Endothelial cell (in vitro differentiated cells): ENCODE data around the gene FTCD. TPM values are rescaled to one million over a fixed set of nuclear protein-coding genes. Genes with fewer than 3 reads are reported as not detected.

Experiments
- DNase-seq: peaks from one replicate; pipeline ENCODE4 v3.0.0; 2021; ENCODE audit warnings: low spot score
- H3K27ac Mint-ChIP-seq: one replicate; pipeline ENCODE4 v1.8.0; 2021; ENCODE audit warnings: mixed read lengths, inconsistent platforms; ENCODE audit not compliant: unreplicated experiment
- H3K27me3 Mint-ChIP-seq: one replicate; pipeline ENCODE4 v1.8.0; 2021; ENCODE audit warnings: mild to moderate bottlenecking, moderate library complexity, mixed read lengths, inconsistent platforms; ENCODE audit not compliant: unreplicated experiment
- H3K36me3 Mint-ChIP-seq: one replicate; pipeline ENCODE4 v1.8.0; 2021; ENCODE audit warnings: mild to moderate bottlenecking, low read depth, mixed read lengths, inconsistent platforms; ENCODE audit not compliant: unreplicated experiment
- H3K4me1 Mint-ChIP-seq: one replicate; pipeline ENCODE4 v1.8.0; 2021; ENCODE audit warnings: mild to moderate bottlenecking, mixed read lengths, inconsistent platforms; ENCODE audit not compliant: unreplicated experiment
- H3K4me3 Mint-ChIP-seq: one replicate; pipeline ENCODE4 v1.8.0; 2021; ENCODE audit warnings: mild to moderate bottlenecking, mixed read lengths, inconsistent platforms; ENCODE audit not compliant: unreplicated experiment
- H3K9me3 Mint-ChIP-seq: one replicate; pipeline ENCODE4 v1.8.0; 2021; ENCODE audit warnings: mixed read lengths, inconsistent platforms; ENCODE audit not compliant: unreplicated experiment
- CTCF ChIP-seq: fragments of 200-600 bp; sonication (generic); IDR thresholded peaks from one replicate; pipeline ENCODE4 v1.5.0; 2021; ENCODE audit warnings: antibody characterized with exemption; ENCODE audit not compliant: unreplicated experiment
- total RNA-seq: library from RNA; stranded (reverse); fragmentation: NEBNext Ultra II Directional; extraction: Animal tissue kit (Norgen Biotek cat#: 25700); gene quantifications from one replicate; pipeline ENCODE4 v1.2.1, GENCODE V29; 2021; ENCODE audit not compliant: unreplicated experiment

Gene FTCD
- total RNA-seq, 1 donor from 2014 or later, result 1.5 TPM

- Mint-ChIP-seq H3K27me3 (no peaks in the 10 kb centered on the region), H3K27ac (no peak overlapping the region), H3K9me3 (no peaks in the 10 kb centered on the region), H3K36me3 (peaks cover 9% of the 10 kb centered on the region), H3K4me1 (no peaks in the 10 kb centered on the region), H3K4me3 (no peak overlapping the region)
- no peak for DNase-seq
- no peak for TF ChIP-seq CTCF
Measured at GRCh38 chr21:46151989-46152926, 3.1 kb downstream of the FTCD start.

- Mint-ChIP-seq H3K4me1 (no peaks in the 10 kb centered on the region), H3K4me3 (no peak overlapping the region), H3K27ac (no peak overlapping the region), H3K27me3 (no peaks in the 10 kb centered on the region), H3K36me3 (peaks cover 9% of the 10 kb centered on the region), H3K9me3 (no peaks in the 10 kb centered on the region)
- TF ChIP-seq CTCF, result no peak
- no peak for DNase-seq
Measured at GRCh38 chr21:46151261-46151988, 4.0 kb downstream of the FTCD start.

GRCh38 chr21:46150491-46151121 is 4.8 kb downstream of the FTCD start:
- no peak overlapping the region for H3K27ac Mint-ChIP-seq
- H3K4me1 Mint-ChIP-seq, result no peaks in the 10 kb centered on the region
- peaks cover 5% of the 10 kb centered on the region for H3K36me3 Mint-ChIP-seq
- H3K4me3 Mint-ChIP-seq, result no peak overlapping the region
- no peak for TF ChIP-seq CTCF
- no peaks in the 10 kb centered on the region for H3K27me3 Mint-ChIP-seq
- no peaks in the 10 kb centered on the region for H3K9me3 Mint-ChIP-seq
- no peak for DNase-seq

- Mint-ChIP-seq H3K27me3 (no peaks in the 10 kb centered on the region), H3K27ac (no peak overlapping the region), H3K4me3 (no peak overlapping the region), H3K36me3 (peaks cover 5% of the 10 kb centered on the region), H3K4me1 (no peaks in the 10 kb centered on the region), H3K9me3 (no peaks in the 10 kb centered on the region)
- no peak for TF ChIP-seq CTCF
- no peak for DNase-seq
Measured at GRCh38 chr21:46150073-46150472, 5.3 kb downstream of the FTCD start.
